ENCODE measurements around the gene VEZT. TPM values are rescaled to one million over a fixed set of nuclear protein-coding genes. Genes with fewer than 3 reads are reported as not detected.

Gene VEZT
- total and polyA plus RNA-seq, 9 of the 15 experiments (the other 6 are each of a cell fraction or from before 2014, with no cell fraction given), result 16.1 to 61.5 (median 32.6) TPM

DNA sequence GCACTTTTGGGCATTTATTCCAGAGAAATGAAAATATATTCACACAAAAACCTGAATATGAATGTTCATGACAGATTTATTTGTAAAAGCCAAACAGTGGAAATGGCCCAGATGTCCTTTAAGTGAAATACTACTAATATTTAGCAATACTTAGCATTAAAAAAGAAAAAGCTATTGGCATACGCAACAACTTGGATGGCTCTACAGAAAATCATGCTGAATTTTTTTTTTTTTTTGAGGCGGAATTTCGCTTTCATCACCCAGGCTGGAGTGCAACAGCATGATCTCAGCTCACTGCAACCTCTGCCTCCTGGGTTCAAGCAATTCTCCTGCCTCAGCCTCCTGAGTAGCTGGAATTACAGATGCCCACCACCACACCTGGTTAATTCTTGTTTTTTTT, 24.5 kb upstream of the VEZT start:
- H3K4me2 ChIP-seq (ENCODE audit: insufficient read depth, low read length), result no peak overlapping the region
- H3K36me3 ChIP-seq (ENCODE audit: control insufficient read depth, insufficient read depth, low read length), result no peaks in the 10 kb centered on the region; the same call in 2 of the 3 replicates
- no peaks in the 10 kb centered on the region for H3K79me2 ChIP-seq (ENCODE audit: control insufficient read depth, insufficient read depth, low read length)
- H3K27ac ChIP-seq (ENCODE audit: extremely low read depth, low read depth, low read length), result no peak overlapping the region
- no peaks in the 10 kb centered on the region for H3K9me1 ChIP-seq (ENCODE audit: control insufficient read depth, insufficient read depth, low read length)
- no peaks in the 10 kb centered on the region for H3K9me3 ChIP-seq (replicated peaks; ENCODE audit: control insufficient read depth, insufficient read depth, low read depth, low read length)
- no peaks in the 10 kb centered on the region for H4K20me1 ChIP-seq (replicated peaks; ENCODE audit: control insufficient read depth, insufficient read depth, low read length)
- intact Hi-C loops (cut with micrococcal nuclease) (no loop called here), in situ Hi-C loops (cut with MboI) (no loop called here)
- DNase-seq (ENCODE audit: extremely low read depth in 1 of 4, low spot score in 3 of 4) (no peak), FAIRE-seq (no peak), ATAC-seq (no peak)
- H2AFZ ChIP-seq (ENCODE audit: low read depth, low read length), result no peak overlapping the region
- POLR2A ChIA-PET, result no interaction called here
- H3K4me3 ChIP-seq, result no peak overlapping the region
- CTCF ChIA-PET (ENCODE audit: low intra/inter-chr PET ratio), result no interaction called here
- WGBS (ENCODE audit: insufficient coverage, low coverage, missing lambda C conversion rate), result 100% methylated on average over 3 of the region's 3 CpGs
- no peaks in the 10 kb centered on the region for H3K27me3 ChIP-seq (ENCODE audit: control insufficient read depth in 2 of 2, insufficient read depth in 2 of 2, low read length in 2 of 2)
- H3K4me1 ChIP-seq (replicated peaks in 1 of 2; ENCODE audit: control insufficient read depth in 2 of 2, insufficient read depth in 2 of 2, low read length in 2 of 2), result peaks cover 4% of the 10 kb centered on the region in 2 experiments; a peak in 3 of 5 replicates
- no peak overlapping the region for H3K9ac ChIP-seq (ENCODE audit: insufficient read depth in 1 of 2, low read depth in 2 of 2, low read length in 2 of 2)
- BruUV-seq (replicated peaks), result no TSS peak
- no peak for TF ChIP-seq ZNF24 (IDR thresholded peaks at IDR 0.05)
- TF ChIP-seq, protein P1, sequence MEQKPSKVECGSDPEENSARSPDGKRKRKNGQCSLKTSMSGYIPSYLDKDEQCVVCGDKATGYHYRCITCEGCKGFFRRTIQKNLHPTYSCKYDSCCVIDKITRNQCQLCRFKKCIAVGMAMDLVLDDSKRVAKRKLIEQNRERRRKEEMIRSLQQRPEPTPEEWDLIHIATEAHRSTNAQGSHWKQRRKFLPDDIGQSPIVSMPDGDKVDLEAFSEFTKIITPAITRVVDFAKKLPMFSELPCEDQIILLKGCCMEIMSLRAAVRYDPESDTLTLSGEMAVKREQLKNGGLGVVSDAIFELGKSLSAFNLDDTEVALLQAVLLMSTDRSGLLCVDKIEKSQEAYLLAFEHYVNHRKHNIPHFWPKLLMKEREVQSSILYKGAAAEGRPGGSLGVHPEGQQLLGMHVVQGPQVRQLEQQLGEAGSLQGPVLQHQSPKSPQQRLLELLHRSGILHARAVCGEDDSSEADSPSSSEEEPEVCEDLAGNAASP (IDR thresholded peaks at IDR 0.05), result no peak
- TF ChIP-seq MYC (IDR thresholded peaks at IDR 0.05; ENCODE audit: low read depth, low read length), result no peak
- no peak for TF ChIP-seq MYC (CRISPR knock-in tag; IDR thresholded peaks at IDR 0.05; ENCODE audit: borderline replicate concordance, low read depth)
- no peak for TF ChIP-seq CBFA2T2 (conservative IDR thresholded peaks at IDR 0.05)
- no peak for TF ChIP-seq ZNF217 (CRISPR knock-in tag; IDR thresholded peaks at IDR 0.05)
- no peak for TF ChIP-seq DMBX1 (CRISPR knock-in tag; IDR thresholded peaks at IDR 0.05; ENCODE audit: borderline replicate concordance)
- TF ChIP-seq FOXK1 (CRISPR knock-in tag; IDR thresholded peaks at IDR 0.05; ENCODE audit: borderline replicate concordance), result no peak
- TF ChIP-seq, protein P2, sequence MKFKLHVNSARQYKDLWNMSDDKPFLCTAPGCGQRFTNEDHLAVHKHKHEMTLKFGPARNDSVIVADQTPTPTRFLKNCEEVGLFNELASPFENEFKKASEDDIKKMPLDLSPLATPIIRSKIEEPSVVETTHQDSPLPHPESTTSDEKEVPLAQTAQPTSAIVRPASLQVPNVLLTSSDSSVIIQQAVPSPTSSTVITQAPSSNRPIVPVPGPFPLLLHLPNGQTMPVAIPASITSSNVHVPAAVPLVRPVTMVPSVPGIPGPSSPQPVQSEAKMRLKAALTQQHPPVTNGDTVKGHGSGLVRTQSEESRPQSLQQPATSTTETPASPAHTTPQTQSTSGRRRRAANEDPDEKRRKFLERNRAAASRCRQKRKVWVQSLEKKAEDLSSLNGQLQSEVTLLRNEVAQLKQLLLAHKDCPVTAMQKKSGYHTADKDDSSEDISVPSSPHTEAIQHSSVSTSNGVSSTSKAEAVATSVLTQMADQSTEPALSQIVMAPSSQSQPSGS (CRISPR knock-in tag; IDR thresholded peaks at IDR 0.05), result no peak
- TF ChIP-seq LARP7 (IDR thresholded peaks at IDR 0.05), result no peak
- TF ChIP-seq, protein P3, sequence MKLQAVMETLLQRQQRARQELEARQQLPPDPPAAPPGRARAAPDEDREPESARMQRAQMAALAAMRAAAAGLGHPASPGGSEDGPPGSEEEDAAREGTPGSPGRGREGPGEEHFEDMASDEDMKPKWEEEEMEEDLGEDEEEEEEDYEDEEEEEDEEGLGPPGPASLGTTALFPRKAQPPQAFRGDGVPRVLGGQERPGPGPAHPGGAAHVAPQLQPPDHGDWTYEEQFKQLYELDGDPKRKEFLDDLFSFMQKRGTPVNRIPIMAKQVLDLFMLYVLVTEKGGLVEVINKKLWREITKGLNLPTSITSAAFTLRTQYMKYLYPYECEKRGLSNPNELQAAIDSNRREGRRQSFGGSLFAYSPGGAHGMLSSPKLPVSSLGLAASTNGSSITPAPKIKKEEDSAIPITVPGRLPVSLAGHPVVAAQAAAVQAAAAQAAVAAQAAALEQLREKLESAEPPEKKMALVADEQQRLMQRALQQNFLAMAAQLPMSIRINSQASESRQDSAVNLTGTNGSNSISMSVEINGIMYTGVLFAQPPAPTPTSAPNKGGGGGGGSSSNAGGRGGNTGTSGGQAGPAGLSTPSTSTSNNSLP (IDR thresholded peaks at IDR 0.05; ENCODE audit: borderline replicate concordance, low read depth, low read length), result no peak
- TF ChIP-seq TAF15 (IDR thresholded peaks at IDR 0.05; ENCODE audit: low read depth, low read length), result no peak
- TF ChIP-seq RHOXF2B (CRISPR knock-in tag; conservative IDR thresholded peaks at IDR 0.05), result no peak
- TF ChIP-seq GTF2B (IDR thresholded peaks at IDR 0.05; ENCODE audit: extremely low read depth, insufficient read length), result no peak
- TF ChIP-seq WHSC1 (IDR thresholded peaks at IDR 0.05; ENCODE audit: low read length), result no peak
- no peak for TF ChIP-seq BRD4 (IDR thresholded peaks at IDR 0.05)
- no peak for TF ChIP-seq GTF2A2 (tag; IDR thresholded peaks at IDR 0.05)
- TF ChIP-seq, protein P4, sequence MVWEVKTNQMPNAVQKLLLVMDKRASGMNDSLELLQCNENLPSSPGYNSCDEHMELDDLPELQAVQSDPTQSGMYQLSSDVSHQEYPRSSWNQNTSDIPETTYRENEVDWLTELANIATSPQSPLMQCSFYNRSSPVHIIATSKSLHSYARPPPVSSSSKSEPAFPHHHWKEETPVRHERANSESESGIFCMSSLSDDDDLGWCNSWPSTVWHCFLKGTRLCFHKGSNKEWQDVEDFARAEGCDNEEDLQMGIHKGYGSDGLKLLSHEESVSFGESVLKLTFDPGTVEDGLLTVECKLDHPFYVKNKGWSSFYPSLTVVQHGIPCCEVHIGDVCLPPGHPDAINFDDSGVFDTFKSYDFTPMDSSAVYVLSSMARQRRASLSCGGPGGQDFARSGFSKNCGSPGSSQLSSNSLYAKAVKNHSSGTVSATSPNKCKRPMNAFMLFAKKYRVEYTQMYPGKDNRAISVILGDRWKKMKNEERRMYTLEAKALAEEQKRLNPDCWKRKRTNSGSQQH (CRISPR knock-in tag; IDR thresholded peaks at IDR 0.05), result no peak
- no peak for TF ChIP-seq KDM5B (IDR thresholded peaks at IDR 0.05; ENCODE audit: insufficient replicate concordance, low read depth, low read length)

Measured in K562 (cell line).